Liver (tissue), 3 donors: ENCODE measurements around the gene GREM1.
A peak's percentile ranks its signal among the peaks of the same experiment; 100 is the strongest.

ENCODE experiments used
- GABPA ChIP-seq, 2 donors: IDR thresholded peaks in 1 of 2; conservative IDR thresholded peaks in 1 of 2; 2 replicates each; pipeline ENCODE4 v1.6.1; 2016; ENCODE audit warnings: antibody characterized with exemption in 2 of 2, mild to moderate bottlenecking in 1 of 2, moderate library complexity in 1 of 2
- TAF1 ChIP-seq: conservative IDR thresholded peaks from 2 replicates; pipeline ENCODE4 v1.6.1; 2016; ENCODE audit warnings: antibody characterized with exemption, mild to moderate bottlenecking
- TF ChIP-seq, protein P1 (sequence below): fragments of 150-350 bp; IDR thresholded peaks from 2 replicates; pipeline ENCODE4 v1.5.1; 2017; ENCODE audit warnings: improper control_type of control experiment, low read depth, low read length; ENCODE audit not compliant: missing input control
- donor health status: healthy.
- donor health status: healthy.

DNA sequence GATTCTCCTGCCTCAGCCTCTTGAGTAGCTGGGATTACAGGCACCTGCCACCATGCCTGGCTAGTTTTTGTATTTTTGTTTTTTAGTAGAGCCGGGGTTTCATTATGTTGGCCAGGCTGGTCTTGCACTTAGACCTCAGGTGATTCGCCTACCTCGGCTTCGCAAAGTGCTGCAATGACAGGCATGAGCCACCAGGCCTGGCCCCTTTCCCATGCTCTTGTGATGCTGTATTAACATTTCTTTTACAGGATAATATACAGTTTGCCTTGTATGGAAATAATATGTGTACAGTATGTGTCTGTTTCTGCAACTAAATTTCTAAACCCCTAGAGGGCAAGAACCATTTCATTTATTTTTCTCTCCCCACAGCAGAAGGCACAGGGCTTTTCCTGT lies 38.5 kb upstream of the GREM1 start:
- TF ChIP-seq, protein P1, sequence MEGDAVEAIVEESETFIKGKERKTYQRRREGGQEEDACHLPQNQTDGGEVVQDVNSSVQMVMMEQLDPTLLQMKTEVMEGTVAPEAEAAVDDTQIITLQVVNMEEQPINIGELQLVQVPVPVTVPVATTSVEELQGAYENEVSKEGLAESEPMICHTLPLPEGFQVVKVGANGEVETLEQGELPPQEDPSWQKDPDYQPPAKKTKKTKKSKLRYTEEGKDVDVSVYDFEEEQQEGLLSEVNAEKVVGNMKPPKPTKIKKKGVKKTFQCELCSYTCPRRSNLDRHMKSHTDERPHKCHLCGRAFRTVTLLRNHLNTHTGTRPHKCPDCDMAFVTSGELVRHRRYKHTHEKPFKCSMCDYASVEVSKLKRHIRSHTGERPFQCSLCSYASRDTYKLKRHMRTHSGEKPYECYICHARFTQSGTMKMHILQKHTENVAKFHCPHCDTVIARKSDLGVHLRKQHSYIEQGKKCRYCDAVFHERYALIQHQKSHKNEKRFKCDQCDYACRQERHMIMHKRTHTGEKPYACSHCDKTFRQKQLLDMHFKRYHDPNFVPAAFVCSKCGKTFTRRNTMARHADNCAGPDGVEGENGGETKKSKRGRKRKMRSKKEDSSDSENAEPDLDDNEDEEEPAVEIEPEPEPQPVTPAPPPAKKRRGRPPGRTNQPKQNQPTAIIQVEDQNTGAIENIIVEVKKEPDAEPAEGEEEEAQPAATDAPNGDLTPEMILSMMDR: peak; percentile 50
- TF ChIP-seq GABPA (IDR thresholded peaks at IDR 0.05 in 1 of 2, conservative IDR thresholded peaks at IDR 0.05 in 1 of 2): no peak
- TF ChIP-seq TAF1: no peak
